Hepatocyte (in vitro differentiated cells): ENCODE data around the gene PCCA.

ENCODE experiments used
- EZH2 ChIP-seq: fragments of 200-600 bp; sonication (generic); IDR thresholded peaks from 2 replicates; pipeline ENCODE4 v1.6.1; 2016; ENCODE audit warnings: antibody characterized with exemption, mild to moderate bottlenecking, borderline replicate concordance
- EZH2phosphoT487 ChIP-seq: fragments of 200-600 bp; sonication (generic); IDR thresholded peaks from one replicate; pipeline ENCODE4 v1.6.1; 2018; ENCODE audit warnings: antibody characterized with exemption, mild to moderate bottlenecking, low read depth, moderate library complexity; ENCODE audit not compliant: unreplicated experiment, severe bottlenecking
- TF ChIP-seq, protein P1 (sequence below): fragments of 200-600 bp; sonication (generic); IDR thresholded peaks from 2 replicates; pipeline ENCODE4 v1.5.1; 2016; ENCODE audit warnings: antibody characterized with exemption, mild to moderate bottlenecking; ENCODE audit not compliant: poor library complexity

DNA sequence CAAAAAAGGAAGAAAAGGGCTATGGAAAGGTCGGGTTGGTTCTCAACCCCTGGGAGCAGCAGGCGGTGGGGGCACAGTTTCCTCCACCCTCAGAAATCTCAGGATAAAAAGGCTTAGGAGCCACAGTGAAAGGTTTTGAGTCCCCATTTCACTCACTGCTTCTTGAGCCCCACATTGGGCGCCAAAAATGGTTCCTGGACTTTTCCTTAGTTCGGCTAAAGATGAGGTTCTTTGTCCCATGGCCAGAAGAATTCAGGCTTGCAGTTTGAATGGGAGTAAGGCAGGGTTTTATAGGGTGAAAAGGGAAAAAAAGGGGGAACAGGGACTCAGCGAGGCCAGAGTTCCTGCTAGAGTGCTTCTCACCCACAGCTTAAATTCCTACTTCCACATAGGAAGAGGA, 320.2 kb downstream of the PCCA start:
- TF ChIP-seq, protein P1, sequence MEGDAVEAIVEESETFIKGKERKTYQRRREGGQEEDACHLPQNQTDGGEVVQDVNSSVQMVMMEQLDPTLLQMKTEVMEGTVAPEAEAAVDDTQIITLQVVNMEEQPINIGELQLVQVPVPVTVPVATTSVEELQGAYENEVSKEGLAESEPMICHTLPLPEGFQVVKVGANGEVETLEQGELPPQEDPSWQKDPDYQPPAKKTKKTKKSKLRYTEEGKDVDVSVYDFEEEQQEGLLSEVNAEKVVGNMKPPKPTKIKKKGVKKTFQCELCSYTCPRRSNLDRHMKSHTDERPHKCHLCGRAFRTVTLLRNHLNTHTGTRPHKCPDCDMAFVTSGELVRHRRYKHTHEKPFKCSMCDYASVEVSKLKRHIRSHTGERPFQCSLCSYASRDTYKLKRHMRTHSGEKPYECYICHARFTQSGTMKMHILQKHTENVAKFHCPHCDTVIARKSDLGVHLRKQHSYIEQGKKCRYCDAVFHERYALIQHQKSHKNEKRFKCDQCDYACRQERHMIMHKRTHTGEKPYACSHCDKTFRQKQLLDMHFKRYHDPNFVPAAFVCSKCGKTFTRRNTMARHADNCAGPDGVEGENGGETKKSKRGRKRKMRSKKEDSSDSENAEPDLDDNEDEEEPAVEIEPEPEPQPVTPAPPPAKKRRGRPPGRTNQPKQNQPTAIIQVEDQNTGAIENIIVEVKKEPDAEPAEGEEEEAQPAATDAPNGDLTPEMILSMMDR, result no peak
- TF ChIP-seq EZH2phosphoT487 (no peak), EZH2 (no peak)
